GM19035 (cell line): Measurements from ENCODE around the gene SLC22A24.
"Not testable (repeated sequence)": the region's sequence is repeated elsewhere in the genome, so short reads cannot be mapped to it uniquely, and the experiment has no call there.

Experiments
- ATAC-seq: cut with Tn5 transposase; IDR thresholded peaks from one replicate; pipeline ENCODE4 v1.9.1; 2021; ENCODE audit not compliant: unreplicated experiment

SLC22A24 gene, protein sequence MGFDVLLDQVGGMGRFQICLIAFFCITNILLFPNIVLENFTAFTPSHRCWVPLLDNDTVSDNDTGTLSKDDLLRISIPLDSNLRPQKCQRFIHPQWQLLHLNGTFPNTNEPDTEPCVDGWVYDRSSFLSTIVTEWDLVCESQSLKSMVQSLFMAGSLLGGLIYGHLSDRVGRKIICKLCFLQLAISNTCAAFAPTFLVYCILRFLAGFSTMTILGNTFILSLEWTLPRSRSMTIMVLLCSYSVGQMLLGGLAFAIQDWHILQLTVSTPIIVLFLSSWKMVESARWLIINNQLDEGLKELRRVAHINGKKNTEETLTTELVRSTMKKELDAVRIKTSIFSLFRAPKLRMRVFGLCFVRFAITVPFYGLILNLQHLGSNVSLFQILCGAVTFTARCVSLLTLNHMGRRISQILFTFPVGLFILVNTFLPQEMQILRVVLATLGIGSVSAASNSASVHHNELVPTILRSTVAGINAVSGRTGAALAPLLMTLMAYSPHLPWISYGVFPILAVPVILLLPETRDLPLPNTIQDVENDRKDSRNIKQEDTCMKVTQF

DNA sequence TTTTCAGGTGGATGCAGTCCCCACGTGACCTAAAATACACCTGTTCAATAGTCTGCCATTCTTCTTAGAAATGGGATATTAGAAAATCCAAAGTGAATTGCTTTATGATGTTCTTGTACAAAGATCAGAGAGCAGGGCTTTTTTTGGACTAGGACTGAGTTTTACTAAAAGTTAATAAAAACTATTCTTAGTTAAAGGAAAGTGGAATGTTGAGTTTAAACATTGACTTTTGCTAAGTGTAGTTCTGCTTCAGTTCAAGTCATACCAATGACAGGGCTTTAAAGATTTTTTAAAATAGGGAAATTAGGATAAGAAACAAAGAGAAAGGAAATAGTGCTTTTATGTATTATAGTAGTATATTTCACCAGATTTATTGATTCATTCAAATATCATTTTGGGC, at the start of gene SLC22A24:
Gene SLC22A24 (minus strand): TSS at position 101 of the 400 bp plus-strand sequence. CDS start 442 bp downstream, outside the sequence.
- ATAC-seq: no peak

DNA sequence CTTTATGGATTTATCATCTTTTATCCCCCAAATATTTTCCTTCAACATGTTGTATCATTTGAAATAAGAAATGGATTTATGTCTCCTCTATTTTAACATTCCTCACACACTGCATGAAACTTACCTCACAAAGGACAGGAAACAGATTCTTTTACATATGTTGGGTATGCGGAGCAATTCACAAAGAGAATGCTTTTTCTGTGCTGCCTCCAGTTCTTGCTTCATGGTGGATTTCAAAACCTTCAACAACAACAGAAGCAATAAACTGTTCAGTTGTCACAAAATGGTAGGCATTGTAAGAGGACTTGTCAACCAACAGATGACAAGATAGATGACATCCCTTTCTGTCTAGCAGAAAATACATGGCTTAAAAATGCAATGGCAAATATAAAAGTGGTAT, 36.5 kb upstream of the SLC22A24 start:
- no peak for ATAC-seq

DNA sequence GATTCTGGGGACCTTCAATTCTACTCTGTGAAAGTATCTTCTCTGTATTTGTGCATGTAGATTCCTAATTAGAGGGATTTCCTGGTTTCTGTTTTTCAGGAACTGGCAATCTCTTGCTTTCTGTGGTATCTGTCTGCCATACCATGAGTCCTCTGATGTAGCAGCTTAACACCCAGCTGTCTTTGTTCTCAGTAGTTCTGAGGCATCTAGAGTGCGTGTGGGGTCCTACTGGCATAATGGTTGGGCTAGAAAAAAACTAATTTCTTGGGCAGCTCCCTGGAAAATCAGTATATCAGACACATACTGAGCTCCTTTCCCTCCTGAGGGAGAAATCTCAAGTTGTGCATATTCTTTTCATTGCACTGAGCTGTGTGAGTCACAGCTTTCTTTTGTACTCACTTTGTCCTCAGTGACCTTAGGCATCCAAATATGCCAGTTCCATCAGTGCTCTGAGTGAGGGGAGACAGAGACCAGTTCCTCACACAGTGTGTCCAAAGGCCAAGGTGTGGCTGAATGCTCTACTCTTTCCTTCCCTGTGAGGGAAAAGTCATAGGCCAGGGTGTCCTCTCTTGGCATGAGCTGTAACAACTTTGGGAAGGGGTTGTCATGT, 35.5 kb upstream of the SLC22A24 start:
- no peak for ATAC-seq

DNA sequence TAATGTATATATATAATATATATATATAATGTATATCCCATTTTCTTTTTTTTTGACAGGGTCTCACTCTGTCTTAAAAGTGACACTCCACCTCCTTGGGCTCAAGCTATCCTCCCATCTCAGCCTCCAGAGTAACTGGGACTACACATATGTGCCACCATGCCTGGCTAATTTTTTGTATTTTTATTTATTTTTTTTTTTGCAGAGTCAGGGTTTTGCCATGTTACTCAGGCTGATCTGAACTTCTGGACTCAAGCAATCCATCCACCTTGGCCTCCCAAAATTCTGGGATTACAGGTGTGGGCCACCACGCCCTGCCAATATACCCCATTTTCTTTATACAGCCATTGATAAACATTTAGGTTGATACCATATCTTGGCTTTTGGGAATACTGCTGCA, 33.9 kb upstream of the SLC22A24 start:
- no peak for ATAC-seq

DNA sequence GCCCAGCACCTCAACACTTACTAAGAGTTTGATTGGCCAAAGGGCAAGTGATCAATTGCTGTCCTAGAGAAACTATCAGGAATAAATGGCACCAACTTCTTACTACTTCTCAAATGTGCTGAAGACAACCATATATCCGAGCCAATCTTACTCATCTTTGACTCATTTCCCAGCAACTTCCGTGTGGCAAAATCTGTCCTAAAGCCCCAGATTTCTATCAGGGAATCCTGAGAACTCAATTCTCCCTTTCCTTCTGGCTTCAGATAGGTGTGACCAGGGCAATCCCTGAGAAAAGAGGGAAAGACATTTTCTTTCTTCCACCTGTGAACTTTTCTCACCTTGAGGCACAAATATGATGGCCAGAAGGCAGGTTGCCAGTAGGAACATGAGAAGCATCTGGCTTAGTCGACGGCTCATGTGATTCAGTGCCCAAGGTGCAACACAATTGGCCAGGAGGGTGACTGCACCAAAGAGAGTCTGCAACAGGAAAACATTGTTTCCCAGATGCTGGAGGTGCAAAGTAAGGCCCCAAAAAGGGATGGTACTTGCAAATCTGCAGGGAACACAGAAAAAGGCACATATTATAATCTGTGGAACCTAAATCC, 21.8 kb upstream of the SLC22A24 start:
- ATAC-seq: no peak

DNA sequence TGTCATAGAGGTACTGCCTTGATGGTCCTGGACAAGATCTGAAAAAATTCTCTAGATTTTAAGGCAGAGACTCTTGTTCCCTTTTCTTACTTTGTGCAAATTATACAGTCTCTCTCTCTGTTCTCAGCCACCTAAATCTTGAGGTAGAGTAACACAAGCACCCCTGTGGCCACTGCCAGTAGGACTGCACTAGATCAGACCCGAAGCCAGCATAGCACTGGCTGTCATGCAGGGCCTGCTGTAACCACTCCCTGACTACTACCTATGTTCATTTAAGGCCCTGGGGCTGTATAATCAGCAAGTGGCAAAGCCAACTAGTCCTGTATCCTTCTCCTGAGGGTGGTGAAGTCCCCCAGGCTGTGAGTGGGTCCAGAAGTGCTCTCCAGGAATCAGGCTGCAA, 11.8 kb upstream of the SLC22A24 start:
- ATAC-seq: no peak

DNA sequence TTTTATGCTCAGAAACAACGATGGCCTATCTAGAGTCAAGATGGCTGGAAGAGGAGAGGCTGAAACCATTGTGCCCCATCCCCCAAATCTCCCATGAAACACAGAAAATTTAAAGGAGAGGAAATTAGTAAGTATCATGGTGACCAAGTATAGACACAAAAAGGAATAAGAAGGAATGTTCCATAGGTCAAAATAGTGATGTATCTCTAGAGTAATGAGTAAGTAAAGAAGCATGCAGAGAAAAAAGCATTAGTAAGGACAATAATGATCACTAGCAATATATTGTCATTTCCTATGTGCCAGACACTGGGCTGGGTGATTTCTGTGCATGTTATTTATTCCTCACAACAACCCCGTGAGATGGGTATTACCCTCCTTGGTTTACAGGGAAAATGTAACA, 2.6 kb upstream of the SLC22A24 start:
- no peak for ATAC-seq

DNA sequence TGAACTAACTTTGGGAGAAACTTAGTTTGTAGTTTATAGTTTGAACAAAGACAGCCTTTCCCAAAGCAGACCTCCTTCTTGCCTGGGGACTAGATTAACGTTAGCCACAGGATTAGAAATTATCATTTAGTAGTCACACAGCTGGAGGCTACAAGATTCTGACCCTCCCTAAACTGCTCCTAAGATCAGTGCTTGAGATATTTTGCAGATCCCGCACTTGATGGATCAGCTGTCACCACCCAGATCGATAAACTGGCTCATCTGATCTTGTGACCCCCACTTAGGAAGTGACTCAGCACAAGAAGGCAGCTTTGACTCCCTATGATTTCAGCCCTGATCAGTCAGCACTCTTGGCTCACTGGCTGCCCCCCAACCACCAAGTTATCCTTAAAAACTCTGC, 1.6 kb downstream of the SLC22A24 start:
- no peak for ATAC-seq

DNA sequence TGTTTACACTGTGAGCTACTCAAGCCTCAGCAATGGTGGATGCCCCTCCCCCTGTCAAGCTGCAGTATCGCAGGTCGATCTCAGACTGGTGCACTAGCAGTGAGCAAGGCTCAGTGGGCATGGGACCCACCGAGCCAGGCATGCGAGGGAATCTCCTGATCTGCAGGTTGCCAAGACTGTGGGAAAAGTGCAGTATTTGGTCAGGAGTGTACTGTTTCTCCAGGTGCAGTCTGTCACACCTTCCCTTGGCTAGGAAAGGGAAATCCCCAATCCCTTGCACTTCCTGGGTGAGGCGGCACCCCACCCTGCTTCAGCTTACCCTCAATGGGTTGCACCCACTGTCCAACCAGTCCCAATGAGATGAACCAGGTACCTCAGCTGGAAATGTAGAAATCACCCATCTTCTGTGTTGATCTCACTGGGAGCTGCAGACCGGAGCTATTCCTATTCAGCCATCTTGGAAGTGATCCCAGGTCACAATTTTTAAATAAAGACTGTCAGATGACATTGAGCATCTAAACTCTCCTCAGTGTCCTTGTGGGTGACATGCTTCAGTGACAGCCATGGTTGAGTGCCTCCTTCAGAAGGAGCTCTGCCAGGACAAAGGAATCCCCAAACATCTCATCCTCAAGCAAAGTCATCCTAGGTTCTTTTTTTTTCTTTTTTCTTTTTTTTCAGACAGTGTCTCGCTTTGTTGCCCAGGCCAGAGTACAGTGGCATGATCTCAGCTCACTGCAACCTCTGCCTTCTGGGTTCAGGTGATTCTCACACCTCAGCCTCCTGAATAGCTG, 10.8 kb downstream of the SLC22A24 start:
- no peak for ATAC-seq

DNA sequence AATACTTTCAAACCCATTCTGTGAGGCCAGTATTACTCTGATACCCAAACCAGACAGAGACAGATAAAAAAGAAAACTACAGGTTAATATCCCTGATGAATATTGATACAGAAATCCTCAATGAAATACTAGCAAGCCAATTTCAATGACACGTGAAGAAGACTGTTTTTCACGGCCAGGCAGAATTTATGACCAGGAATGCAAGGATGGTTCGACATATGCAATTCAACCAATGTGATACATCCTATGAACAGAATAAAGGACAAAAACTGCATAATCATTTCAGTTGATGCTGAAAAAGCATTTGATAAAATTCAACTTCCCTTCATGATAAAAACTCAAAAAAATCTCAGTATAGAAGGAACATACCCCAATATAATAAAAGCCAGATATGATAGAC, 44.5 kb downstream of the SLC22A24 start:
- no peak for ATAC-seq

DNA sequence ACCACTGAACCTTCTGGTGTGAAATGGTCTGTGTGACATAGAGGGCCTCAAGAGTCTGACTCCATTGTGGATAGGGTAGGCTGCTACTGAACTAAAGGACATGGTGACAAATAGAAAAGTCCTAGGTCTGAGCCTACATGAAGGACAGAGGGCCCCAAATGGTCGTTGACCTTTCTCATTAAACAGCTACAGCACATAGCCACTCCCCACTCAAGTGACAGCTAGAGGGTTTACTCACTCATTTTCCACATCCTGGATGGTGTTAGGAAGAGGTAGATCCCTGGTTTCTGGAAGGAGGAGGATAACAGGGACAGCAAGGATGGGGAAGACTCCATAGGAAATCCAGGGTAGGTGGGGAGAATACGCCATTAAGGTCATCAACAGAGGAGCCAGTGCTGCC, 63.3 kb downstream of the SLC22A24 start:
- ATAC-seq: no peak

DNA sequence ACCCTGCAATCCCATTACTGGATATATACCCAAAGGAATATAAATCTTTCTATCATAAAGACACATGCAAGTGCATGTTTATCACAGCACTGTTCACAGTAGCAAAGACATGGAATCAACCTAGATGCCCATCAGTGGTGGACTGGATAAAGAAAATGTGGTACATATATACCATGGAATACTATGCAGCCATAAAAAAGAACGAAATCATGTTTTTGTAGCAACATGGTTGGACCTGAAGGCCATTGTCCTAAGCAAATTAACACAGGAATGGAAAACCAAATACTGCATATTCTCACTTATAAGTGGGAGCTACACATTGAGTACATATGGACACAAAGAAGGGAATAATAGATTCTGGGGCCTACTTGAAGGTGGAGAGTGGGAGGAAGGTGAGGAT, 97.8 kb downstream of the SLC22A24 start:
- not testable (repeated sequence) for ATAC-seq

DNA sequence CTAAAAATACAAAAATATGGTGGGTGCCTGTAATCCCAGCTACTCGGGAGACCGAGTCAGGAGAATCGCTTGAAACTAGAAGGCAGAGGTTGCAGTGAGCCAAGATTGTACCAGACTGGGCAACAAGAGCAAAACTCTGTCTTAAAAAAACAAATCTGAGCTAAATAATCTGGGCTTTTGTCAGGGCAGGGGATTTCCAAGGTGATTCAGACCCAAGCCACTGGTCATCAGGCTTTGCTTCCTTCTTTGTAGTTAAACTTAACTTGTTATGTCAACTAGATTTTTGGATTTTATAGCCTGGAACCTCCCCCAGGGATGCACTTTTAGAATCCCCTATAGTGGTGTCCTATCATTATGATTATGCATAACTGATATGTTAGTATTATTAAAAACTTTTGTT, 101.4 kb downstream of the SLC22A24 start:
- ATAC-seq: no peak

DNA sequence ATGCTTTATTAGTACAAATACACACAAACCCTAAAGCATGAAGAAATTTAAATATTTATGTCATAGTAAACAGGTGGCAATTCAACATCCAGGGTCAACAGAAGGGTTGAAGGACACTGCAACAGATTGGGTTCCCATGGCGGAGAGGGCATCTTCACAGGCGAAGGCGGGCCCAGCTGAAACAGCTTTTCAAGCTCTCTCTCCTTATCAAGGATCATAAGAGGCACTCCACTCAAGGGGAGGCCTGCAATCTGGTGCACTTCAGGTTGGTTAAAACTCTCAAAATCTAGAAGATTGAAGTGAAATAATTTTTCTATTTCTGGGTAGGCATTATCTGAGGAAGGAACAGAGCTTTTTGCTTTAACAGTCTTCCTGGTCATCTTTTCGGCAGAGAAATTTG, 111.6 kb downstream of the SLC22A24 start:
- no peak for ATAC-seq
